Iris pigment epithelial cell (primary cell): Measurements from ENCODE around the gene HIPK1.
"Not testable (repeated sequence)": the region's sequence is repeated elsewhere in the genome, so short reads cannot be mapped to it uniquely, and the experiment has no call there.

Source experiments
- DNase-seq: peaks from one replicate; pipeline ENCODE4 v3.0.0-alpha.2; 2011; ENCODE audit warnings: low read depth

The HIPK1 gene

DNA sequence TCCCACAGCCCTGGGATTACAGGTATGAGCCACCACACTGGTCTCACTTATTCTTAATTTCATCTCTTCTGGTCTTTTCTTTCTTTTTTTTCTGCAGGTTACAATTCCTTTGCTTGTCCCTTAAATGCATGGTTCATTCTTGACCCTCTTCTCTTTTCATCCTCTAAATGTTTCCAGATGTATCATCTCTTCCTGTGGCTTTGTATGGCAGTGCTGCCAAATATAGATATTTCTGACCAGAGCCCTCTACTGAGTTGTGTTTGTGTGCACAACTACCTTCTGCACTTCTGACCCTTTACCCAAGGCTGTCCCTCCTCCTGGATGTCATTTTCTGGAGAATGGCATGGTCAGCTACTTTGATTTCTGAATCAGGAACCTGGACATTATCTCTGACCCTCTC lies 82.7 kb downstream of the HIPK1 start:
- no peak for DNase-seq

DNA sequence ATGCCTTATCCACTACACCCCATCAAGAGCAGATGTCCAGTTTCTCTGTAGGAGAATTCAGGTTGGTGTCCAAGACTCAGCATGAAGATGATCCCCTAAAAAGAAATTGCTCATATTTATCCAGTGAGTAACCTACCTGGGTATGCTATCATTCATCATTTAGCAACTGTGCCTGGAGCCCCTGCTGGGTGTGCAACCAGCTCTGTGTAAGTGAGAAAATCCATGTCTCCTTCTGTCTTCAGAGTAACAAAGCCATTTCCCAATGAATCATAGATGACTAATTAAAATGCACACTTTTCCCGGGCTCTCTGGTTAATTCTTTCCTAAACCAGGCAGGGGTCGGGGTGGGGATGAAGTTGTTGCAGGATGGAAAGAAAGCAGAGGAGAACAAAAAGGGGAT lies 86.0 kb downstream of the HIPK1 start:
- peak; percentile 5 for DNase-seq

DNA sequence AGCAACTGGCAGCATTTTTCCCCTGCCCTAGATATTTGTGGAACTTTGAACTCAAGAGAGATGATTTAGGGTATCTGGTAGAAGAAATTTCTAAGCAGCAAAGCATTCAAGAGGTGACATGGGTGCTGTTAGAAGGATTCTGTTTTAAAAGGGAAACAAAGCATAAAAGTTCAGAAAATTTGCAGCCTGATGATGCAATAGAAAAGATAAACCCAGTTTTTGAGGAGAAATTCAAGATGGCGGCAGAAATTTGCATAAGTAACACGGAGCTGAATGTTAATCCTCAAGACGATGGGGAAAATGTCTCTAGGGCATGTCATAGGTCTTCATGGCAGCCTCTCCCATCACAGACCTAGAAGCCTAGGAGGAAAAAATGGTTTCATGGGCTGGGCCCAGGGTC lies 90.6 kb downstream of the HIPK1 start:
- not testable (repeated sequence) for DNase-seq

DNA sequence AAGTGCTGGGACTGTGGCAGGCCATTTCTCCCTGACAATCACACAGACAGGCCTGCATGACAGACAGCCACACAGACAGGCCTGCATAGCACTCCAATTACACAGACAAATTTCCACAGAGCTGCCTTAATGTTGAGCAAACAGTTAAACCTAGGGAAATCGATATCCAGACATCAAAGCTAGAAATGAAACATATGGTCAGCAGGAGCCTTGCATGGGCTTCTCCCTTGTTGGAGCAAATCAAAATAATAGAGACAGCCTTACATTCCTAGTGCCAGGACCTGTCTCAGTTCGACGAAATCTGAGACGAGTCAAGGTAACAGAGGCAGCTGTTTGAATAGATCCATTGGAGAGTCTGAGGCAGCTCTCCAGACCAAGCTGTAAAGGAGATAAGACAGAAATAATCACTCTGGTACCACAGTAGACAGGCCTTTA lies 92.6 kb downstream of the HIPK1 start:
- DNase-seq = peak; percentile 7

DNA sequence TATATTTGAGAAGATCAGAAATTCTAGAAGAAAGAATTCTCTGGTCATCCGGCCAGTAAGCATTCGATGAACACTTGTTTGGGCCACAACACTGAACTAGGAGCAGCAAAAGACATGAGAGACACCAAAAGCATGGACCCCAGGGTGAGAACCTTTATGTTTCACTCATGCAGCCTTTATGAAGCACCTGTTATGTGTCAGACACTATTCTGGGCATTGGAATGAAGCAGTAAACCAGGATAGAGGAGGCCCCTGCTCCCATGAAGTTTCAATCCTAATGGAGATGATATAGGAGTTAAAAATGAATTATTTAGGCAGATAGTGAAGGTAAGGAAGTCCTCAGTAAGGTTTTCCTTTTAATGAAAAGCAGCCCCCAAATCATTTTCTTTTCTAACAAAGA lies 93.8 kb downstream of the HIPK1 start:
- no peak for DNase-seq

DNA sequence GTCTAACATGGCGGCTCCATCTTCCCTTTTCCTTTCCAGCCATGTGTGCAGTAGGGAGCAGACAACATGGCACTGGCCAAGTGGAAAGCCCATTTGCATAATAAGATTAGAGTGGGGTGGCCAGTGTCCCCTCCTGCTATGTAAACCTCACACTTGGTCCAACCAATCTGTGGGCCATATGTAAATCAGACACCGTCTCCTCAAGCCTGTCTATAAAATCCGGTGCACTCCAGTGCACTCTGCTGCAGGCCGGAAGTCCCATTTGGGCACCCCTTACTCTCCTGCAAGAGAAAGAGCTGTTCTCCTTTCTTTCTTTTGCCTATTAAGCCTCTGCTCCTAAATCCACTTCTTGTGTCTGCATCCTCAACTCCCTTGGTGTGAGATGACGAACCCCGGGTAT lies 94.3 kb downstream of the HIPK1 start:
- DNase-seq = no peak

GRCh38 chr1:114024049-114024448 lies 94.9 kb downstream of the HIPK1 start:
- peak; percentile 61 for DNase-seq

DNA sequence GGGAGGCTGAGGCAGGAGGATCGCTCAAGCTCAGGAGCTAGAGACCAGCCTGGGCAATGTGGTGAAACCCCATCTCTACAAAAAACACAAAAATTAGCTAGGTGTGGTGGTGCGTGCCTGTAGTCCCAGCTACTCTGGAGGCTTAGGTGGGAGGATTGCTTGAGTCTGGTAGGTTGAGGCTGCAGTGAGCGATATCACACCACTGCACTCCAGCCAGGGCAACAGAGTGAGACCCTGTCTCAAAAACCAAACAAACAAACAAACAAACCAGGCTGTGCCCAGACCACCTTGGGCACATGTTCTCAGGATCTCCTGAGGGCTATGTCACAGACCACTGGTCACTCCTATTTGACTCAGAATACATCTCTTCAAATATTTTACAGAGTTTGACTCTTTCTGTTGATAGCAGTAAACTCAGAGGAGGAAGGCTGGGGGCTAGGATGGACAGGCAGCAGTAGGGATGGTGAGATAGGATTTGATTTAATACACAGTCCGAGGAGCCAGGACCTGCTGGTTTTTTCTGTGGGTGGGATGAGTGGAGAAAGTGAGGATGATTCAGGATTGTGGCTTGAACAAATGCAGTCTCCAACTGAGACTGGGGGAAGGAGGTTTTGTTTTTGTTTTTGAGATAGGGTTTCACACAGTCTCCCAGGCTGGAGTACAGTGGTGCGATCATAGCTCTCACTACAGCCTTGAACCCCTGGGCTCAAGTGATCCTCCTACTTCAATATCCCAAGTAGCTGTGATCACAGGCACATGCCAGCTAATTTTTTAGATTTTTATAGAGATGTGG lies 96.7 kb downstream of the HIPK1 start:
- peak; percentile 63 for DNase-seq

DNA sequence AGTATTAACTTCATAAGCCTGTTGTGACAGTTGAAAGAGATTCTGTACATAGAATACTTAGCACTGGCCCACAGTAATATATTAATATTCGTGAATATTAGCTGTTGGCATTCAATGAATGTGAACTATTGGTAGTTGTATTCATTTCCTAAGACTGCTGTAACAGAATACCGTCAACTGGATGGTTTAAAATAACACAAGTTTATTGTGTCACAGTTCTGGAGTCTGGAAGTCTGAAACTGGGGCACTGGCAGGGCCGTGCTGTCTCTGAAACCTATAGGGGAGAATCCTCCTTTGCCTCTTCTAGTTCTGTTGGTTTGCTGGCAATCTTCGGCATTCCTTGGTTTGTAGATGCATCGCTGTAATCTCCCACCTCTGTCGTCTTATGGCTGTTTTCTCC lies 97.7 kb downstream of the HIPK1 start:
- DNase-seq = peak; percentile 72
